Posterior vena cava (tissue), 2 donors: Measurements from ENCODE around the gene RHOG. TPM values are rescaled to one million over a fixed set of nuclear protein-coding genes. Genes with fewer than 3 reads are reported as not detected.
"Not testable (repeated sequence)": the region's sequence is repeated elsewhere in the genome, so short reads cannot be mapped to it uniquely, and the experiment has no call there.

Source experiments
- DNase-seq: peaks from one replicate; pipeline ENCODE4 v3.0.0-alpha.2; 2020; ENCODE audit warnings: low spot score
- intact Hi-C, 2 donors: fragments of 100-400 bp; cut with DNase I; formaldehyde crosslinking; loops; one replicate each; pipeline versions ENCODE4 v1.14.1 to v1.14.2; 2022 to 2023
- total RNA-seq, 2 donors: library from RNA; stranded (reverse); fragmentation: NEBNext Ultra II Directional; extraction: Animal tissue kit (Norgen Biotek cat#: 25700); gene quantifications; one replicate each; pipeline ENCODE4 v1.2.1, GENCODE V29; 2021
- donor health status: DM: yes; HTN: yes; CAD: no.
- donor health status: DM: yes; HTN: yes; CAD: no.

The RHOG gene
- total RNA-seq, 2 donors from 2014 or later = 52.0 to 55.0 TPM

DNA sequence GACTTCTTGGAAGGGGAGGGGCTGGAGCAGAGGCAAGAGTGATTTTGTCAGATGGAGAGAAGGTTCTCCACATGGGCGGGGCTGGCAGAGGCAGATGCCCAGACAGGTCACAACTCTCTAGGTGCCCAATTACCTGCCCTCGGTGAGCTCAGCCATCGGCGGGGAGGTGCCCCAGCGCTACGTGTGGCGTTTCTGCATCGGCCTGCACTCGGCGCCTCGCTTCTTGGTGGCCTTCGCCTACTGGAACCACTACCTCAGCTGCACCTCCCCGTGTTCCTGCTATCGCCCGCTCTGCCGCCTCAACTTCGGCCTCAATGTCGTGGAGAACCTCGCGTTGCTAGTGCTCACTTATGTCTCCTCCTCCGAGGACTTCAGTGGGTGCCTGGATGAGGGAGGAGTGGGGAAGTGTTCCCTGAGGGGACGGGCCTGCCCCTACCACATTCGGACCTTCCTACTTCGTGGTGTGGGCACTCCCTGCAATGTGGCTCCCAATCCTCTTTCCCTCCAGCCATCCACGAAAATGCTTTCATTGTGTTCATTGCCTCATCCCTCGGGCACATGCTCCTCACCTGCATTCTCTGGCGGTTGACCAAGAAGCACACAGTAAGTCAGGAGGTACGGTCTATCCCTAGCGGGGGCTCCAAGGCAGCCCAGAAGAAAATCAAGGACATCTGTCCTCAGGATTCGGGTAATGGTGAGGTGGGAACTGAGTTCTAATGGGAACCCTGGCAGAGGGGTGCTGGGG, 16.8 kb downstream of the RHOG start:
- intact Hi-C loops = no loop called here
- no peak for DNase-seq

DNA sequence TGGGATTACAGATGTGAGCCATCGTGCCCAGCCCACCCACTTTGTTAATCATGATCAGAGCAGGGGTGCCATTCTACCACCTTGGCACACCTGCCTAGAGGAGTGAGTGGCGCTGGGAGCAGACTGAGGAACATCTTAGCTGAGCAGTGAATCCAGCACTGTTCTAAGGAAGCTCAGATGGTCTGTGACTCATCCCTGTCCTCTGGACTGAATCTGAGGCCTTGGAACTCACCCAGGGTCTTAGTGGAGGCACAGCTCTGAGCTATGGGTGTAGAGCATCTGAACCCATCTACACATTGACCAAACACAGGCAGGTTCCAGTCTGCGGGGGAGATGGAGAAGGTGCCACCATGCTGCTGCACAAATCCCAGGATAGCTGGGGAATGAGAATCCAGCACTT, 17.5 kb downstream of the RHOG start:
- no peak for DNase-seq
- intact Hi-C loops = no loop called here

DNA sequence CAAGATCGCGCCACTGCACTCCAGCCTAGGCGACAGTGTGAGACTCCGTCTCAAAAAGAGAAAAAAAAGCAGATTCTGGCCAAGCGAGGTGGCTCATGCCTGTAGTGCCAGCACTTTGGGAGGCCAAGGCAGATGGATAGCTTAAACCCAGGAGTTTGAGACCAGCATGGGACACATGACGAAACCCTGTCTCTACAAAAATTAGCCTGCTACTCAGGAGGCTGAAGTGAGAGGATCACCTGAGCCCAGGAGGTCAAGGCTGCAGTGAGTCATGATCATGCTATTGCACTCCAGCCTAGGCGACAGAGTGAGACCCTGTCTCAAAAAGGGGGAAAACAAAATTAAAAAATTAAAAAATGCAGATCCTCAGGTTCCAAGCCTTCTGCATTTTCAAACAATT, 18.4 kb downstream of the RHOG start:
- no peak for DNase-seq
- intact Hi-C loops = no loop called here

DNA sequence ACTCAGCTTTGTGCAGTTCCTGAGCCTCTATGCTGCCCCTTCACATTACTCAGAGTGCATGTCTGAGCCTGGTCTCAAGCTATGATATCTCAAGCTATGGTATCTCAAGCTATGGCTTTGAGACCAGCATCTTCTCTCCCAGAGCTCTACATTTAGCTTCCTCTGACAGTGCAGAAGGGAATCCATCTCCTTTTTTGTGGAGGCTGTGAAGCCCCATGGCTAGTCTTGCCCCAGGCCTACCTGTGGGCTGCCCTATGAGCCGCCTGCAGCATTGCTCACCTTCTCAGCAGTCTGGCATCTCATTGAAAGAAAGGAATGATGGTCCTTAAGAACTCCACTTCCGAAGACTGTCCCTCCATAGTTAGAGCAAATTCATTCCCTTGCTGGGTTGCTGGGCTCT, 19.8 kb downstream of the RHOG start:
- intact Hi-C loops = no loop called here
- no peak for DNase-seq

DNA sequence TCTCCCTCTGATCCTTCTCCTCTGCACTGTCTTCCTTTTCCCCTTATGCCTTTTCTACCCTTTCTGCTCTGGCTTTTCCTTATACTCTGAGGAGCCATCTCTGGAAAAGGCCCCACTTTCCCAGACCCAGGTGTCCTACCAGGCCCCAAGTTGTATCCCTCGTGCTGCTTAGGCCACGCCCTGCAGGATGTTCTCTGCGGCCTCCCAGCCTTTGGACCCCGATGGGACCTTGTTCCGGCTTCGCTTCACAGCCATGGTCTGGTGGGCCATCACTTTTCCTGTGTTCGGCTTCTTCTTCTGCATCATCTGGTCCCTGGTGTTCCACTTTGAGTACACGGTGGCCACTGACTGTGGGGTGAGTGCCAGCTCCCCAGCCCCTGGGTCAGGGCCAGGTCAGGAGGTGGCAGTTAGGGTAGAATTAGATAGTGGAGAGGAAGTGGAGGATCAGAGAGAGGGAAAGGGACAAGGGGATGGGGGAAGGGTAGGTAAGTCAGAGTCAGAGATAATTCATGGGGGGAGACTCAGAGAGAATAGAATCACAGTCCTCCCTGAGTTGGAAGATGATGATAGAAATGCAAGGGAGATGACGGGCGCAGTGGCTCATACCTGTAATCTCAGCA, 23.5 kb downstream of the RHOG start:
- no peak for DNase-seq
- intact Hi-C loops = no loop called here

DNA sequence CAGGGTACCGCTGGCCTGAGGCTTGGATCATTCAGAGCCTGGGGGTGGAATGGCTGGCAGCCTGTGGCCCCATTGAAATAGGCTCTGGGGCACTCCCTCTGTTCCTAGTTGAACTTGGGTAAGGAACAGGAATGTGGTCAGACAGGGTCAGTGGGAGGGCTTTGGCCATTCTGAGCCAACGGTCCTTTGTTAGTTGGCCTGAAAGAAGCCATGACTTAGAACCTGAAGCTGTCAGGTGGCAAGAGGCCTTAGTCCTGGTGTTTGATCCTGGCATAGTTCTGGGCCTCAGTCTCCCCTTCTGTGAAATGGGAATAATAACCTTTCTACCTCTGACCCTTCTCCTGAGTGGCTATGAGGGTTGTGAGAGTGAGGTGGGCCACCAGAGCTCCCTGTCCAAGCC, 24.1 kb downstream of the RHOG start:
- intact Hi-C loops = no loop called here

DNA sequence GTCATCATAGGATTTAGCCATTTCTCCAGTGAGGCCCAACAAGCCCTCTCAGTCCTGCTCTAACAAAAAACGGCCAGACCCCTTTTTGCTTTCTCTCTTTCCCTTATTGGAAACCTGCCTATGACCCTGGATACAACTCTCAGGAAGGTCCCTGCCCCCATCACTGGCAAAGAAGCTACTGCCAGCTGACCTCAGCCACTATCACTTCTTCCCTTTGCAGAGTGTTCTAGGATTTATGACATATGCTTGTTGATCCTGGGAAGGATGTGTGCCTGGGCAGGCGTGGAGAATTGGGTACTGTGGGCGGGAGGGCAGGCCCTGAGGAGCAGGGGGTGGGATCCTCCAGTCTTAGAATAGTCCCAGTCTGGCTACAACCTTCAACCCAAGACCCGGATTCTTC, 24.9 kb downstream of the RHOG start:
- intact Hi-C loops = no loop called here
- DNase-seq = no peak

More for the DNA sequence above, 24.1 kb downstream of the RHOG start:
- no peak for DNase-seq

DNA sequence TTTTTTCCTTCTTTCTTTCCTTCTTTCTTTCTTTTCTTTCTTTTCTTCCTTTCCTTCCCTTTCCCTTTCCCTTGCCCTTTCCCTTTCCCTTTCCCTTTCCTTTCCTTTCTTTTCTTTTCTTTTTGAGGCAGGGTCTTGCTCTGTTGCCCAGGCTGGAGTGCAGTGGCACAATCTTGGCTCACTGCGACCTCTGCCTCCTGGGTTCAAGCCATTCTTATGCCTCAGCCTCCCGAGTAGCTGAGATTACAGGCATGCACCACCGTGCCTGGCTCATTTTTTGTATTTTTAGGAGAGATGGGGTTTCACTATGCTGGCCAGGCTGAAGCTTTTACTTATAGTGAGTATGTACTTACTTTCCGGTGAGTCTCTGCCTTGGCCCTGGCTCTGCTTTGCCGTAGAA, 25.9 kb downstream of the RHOG start:
- DNase-seq, intact Hi-C loops: not testable (repeated sequence)

DNA sequence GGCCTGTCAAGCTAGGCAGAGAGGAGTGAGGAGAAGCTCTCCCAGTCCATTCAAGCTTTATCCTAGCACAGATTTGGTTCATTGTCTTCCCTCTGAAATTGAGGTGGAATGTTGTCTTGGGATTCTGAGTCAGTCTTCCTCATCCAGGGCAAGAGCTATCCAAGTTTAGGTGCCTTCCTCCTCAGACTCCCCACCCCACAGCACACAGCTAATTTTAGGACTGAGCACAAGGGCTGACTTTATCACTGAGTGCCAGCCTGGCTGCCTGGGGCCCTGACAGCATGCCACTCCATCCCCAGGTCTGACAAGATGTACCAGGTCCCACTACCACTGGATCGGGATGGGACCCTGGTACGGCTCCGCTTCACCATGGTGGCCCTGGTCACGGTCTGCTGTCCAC, 29.8 kb downstream of the RHOG start:
- DNase-seq = no peak
- intact Hi-C loops = no loop called here

DNA sequence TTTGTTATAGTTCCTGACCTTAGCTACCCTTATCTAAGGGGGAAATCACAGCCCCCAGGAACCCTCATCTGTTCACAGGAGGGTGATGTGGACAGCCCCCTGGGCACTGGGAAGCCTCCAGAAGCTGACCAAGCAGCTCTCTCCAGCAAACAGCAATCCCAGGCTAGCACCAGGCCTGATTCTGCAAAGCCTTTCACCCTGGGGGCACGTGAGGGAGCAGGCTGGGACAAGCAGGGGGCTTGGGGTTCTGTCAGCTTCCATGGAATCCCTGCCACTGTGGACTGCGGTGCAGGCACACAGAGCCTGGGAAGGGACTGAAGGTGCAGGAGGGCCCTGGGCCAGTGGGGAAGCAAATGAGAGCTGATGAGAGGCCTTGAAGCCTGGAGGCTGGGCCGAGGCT, 30.3 kb downstream of the RHOG start:
- DNase-seq = peak; percentile 43
- intact Hi-C loops = no loop called here

DNA sequence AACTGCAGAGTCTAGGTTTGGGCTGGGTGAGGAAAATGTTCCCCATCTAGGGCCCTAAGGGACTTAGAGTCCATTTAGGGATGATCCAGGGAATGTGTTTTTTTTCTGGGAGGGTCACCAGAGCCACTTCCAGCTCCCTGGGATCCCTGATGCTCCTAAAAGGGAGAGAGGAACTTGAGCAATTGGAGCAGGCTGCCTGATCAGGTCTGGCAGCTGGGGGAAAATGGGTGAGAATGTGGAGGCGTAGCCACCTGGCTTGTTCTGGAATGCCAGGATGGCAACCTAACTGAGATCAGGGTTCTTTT, 31.2 kb downstream of the RHOG start:
- intact Hi-C loops = no loop called here
- DNase-seq = peak; percentile 20

DNA sequence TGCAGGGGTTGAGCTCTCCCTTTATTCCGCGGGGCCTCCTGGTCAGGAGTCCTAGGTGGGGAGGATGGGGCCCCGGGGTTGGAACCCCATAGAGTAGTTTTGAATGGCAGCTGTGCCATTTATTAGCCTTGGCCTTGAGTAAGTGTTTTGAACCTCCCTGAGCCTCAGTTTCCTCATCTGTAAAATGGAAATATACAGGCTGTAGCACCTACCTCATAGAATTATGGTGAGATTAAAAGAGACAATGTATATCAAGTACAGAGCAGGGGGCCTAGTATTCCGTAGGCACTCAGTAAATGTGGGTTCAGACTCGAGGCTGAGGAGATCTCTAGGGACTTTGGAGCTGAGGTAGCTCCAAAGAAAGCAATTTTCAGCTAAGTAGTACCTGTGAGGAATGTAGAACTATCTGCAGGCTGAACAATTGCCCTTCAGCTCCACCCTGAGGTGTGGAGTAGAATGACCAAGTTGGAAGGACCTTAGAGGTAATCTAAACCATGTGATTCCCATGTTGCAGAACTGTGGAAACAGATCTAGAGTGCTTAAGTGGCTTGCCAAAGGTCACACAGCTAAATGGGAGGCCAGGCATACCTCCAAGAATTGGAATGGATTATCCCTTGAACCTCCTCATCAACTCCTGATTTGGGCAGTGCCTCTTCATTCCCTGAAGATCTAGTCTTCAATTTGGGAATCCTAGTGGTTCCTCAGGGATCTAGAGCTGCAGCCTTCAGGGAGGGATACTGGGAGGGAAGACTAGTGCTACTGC, 31.7 kb downstream of the RHOG start:
- DNase-seq = peak; percentile 6
- intact Hi-C loops = no loop called here

DNA sequence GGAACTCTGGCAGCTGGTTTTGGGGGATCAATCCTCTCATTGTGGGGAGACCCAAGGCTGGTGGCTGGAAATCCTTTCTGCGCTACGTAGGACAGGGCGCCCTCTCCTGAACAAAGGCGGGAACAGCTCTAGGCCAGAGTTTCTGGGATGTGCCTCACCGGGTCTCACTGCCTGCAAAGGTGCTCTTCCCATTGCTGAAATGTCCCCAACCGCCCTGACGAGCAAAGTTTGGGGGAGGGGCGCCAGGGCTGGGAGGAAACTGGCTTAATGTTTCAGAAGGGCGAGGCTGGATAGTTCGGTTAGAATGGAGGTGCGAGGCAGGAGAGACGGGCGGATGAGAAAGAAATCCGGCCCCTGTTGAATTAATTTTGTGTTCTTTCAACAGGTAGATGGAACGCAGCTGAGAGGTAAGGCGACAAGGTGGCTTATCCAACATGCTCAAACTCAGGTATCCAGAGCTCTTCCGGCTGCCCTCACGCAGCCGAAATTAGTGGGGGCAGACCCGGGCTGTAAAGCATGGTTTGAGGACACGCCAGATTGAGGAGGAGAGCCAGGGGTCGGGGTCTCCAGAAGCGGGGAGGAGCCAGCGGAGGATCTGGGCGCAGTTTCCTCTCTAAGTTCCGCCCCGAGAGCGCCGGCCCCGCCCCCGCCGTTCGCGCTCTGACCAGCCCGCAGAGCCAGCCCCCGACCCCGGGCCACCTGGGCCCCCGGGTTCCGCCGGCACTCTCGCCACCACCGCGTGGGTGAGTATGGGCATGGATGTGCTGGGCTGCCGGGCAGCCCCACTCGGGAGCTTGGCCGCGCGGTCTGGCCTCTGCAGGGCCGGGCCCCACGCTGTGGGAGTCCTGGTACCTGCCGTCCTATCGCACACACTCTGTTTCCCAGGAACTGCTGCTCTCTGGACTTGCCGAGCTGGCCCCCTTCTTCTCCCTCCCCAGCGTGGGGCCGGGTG, 32.6 kb downstream of the RHOG start, which contains the start of gene PGAP2:
PGAP2 (plus strand) TSS at position 652 of the 952 bp plus-strand sequence. CDS start 2,700 bp downstream, outside the sequence.
- DNase-seq = peak; percentile 89
- intact Hi-C loops = no loop called here

DNA sequence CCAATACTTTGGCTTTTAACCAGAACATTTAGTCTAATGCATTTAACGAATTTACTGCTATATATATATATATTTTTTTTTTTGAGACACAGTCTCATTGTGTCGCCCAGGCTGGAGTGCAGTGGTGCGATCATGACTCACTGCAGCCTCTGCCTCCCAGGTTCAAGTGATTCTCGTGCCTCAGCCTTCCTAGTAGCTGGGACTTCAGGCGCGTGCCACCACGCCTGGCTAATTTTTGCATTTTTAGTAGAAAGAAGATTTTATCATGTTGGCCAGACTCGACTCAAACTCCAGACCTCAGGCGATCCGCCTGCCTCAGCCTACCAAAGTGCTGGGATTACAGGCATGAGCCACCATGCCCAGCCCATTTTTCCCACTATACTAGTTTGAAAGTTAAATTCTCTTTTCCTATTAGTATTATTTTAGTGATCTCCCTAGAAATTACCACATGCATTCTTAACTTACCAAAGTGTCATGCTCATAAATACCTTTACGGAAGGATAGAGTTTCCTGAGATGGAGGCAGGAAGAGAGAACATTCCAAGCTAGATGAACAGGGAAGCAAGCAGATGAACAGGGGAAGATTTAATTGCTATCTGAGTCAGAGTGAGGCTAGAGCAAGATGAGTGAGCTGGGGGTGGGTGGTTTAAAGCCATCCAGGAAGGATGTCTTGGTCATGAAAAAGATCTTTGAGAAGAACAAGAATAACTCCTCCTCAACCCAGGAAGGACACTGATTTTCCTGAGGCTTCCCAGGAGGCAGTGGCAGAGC, 36.8 kb downstream of the RHOG start:
- intact Hi-C loops = no loop called here
- peak; percentile 59 for DNase-seq

DNA sequence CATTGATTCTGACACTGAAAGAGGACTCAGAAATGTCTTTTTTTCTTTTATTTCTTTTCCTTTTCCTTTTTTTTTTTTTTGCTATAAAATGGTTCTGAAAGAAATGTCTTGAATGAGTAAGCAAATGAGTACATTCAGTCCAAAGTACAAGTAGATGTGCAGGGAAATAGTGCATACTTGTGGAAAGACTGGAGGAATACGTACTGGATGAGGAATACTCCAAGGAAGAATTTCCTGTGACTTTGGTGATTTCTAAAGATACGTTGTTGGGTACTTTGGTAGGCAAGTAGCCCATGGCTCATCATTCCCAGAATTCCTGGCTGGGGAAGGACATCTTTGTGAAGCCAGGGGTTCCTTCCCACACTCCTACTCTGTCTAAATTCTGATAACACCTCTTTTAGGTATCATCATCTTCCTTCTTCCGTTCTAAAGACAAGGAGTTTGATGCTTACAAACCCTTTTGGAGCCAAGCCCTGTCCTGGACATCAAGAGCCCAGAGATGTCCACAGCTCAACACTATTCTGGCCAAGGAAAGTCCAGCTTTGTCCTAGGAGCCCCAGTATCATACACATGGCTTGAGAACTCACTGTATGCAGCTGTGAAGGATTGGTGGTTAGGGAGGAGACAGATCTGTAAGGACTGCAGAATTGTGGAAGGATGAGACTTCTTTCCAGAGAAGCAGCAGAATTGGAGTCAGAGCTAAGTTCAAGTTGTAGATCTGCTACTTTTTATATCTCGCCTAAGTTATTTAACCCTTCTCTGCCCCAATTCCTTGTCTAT, 38.6 kb downstream of the RHOG start:
- intact Hi-C loops = no loop called here

DNA sequence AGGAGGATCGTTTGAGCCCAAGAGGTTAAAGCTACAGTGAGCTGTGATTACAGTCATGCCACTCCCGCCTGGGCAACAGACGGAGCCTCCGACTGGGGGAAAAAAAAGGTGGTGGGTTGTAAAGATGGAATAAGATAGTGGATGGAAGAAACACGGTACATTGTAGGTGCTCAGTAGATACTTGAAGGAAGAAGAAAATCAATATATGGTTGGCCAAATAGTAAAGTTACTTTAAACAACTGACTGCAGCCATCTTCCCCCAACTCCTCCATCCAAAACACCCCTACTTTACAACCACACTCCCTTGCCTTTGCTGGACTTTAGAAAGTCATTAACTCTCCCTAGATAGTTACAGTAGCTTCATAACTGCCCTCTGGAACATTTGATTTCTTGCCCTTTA, 40.9 kb downstream of the RHOG start:
- DNase-seq = no peak
- intact Hi-C loops = loop anchor here in 1 of 2 donors (5.0 kb wide), 1 partner anchor 32 kb away; no protein-coding TSS in a partner anchor

More for the DNA sequence above, 38.6 kb downstream of the RHOG start:
- DNase-seq = no peak

DNA sequence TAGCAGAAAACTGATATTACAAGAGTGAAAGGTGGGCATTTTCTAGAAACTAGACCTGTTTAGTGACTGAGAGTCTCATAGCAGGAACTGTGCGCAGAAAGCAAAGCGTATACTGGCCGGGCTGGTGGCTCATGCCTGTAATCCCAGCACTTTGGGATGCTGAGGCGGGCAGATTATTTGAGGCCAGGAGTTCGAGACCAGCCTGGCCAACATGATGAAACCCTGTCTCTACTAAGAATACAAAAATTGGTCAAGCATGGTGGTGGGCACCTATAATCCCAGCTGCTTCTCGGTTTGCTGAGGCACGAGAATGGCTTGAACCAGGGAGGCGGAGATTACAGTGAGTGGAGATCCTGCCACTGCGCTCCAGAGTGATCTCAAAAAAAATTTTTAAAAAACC, 41.6 kb downstream of the RHOG start:
- DNase-seq = peak; percentile 28
- intact Hi-C loops = loop anchor here in 1 of 2 donors (5.0 kb wide), 1 partner anchor 33 kb away; no protein-coding TSS in a partner anchor
